Hepatocyte (in vitro differentiated cells): ENCODE results near the gene CCZ1B.
"Not testable (repeated sequence)": the region's sequence is repeated elsewhere in the genome, so short reads cannot be mapped to it uniquely, and the experiment has no call there.

Experiments used
- CTCF ChIP-seq: fragments of 200-600 bp; sonication (generic); IDR thresholded peaks from 2 replicates; pipeline ENCODE4 v1.5.1; 2016; ENCODE audit warnings: antibody characterized with exemption, mild to moderate bottlenecking; ENCODE audit not compliant: poor library complexity
- EZH2 ChIP-seq: fragments of 200-600 bp; sonication (generic); IDR thresholded peaks from 2 replicates; pipeline ENCODE4 v1.6.1; 2016; ENCODE audit warnings: antibody characterized with exemption, mild to moderate bottlenecking, borderline replicate concordance

GRCh38 chr7:6855563-6856131, 29.6 kb upstream of the CCZ1B start:
- TF ChIP-seq CTCF, EZH2: not testable (repeated sequence)
